Naive thymus-derived CD8-positive, alpha-beta T cell (primary cell): ENCODE measurements around the gene RFK. TPM values are rescaled to one million over a fixed set of nuclear protein-coding genes. Genes with fewer than 3 reads are reported as not detected.

ENCODE experiments used
- ATAC-seq, 2 donors: fragments of 150-1000 bp; cut with Tn5 transposase in 1 of 2; sonication (Bioruptor Pico), chemical (Tn5 transposase) in 1 of 2; 1 replicate in 1 of 2; 2 replicates in 1 of 2; pipeline ENCODE4 v1.10.0; 2021; ENCODE audit warnings: mild to moderate bottlenecking in 2 of 2, moderate library complexity in 2 of 2
- POLR2A ChIA-PET: fragments of 350-600 bp; sonication (Branson Sonifier 250); formaldehyde crosslinking; loops from one replicate; lab custom pipeline; 2021; ENCODE audit warnings: antibody characterized with exemption; lab: Charles Lee
- DNase-seq, 10 donors: peaks; one replicate each; pipeline versions ENCODE4 v3.0.0 to v3.0.0-alpha.2; 2020 to 2022
- H3K27ac Mint-ChIP-seq, 10 donors: one replicate each; pipeline ENCODE4 v1.8.0; 2020 to 2022; ENCODE audit warnings: mild to moderate bottlenecking in 10 of 10, mixed read lengths in 10 of 10, moderate library complexity in 4 of 10, inconsistent platforms in 1 of 10
- H3K27me3 Mint-ChIP-seq, 5 donors: one replicate each; pipeline ENCODE4 v1.8.0; 2021 to 2022; ENCODE audit warnings: mixed read lengths in 5 of 5
- H3K36me3 Mint-ChIP-seq, 3 donors: one replicate each; pipeline ENCODE4 v1.8.0; 2020 to 2022; ENCODE audit warnings: mixed read lengths in 3 of 3, mild to moderate bottlenecking in 2 of 3, inconsistent platforms in 1 of 3
- H3K4me1 Mint-ChIP-seq, 4 donors: one replicate each; pipeline ENCODE4 v1.8.0; 2021 to 2022; ENCODE audit warnings: mixed read lengths in 4 of 4
- H3K4me3 Mint-ChIP-seq, 10 donors: one replicate each; pipeline ENCODE4 v1.8.0; 2020 to 2022; ENCODE audit warnings: mild to moderate bottlenecking in 10 of 10, mixed read lengths in 10 of 10, moderate library complexity in 6 of 10, inconsistent platforms in 1 of 10
- H3K9me3 Mint-ChIP-seq, 9 donors: one replicate each; pipeline ENCODE4 v1.8.0; 2020 to 2022; ENCODE audit warnings: mixed read lengths in 9 of 9, mild to moderate bottlenecking in 3 of 9, inconsistent platforms in 1 of 9, moderate library complexity in 1 of 9
- polyA plus RNA-seq, 3 donors: library from polyadenylated mRNA; unstranded; fragments of 300-500 nt; fragmentation: Illumina TruSeq; gene quantifications; one replicate each; pipeline ENCODE4 v1.2.3, GENCODE V29; 2021
- total RNA-seq, 8 experiments: library from RNA in 2 of 8; stranded (reverse) in 2 of 8; gene quantifications; one replicate each; pipeline ENCODE4 v1.2.3 and lab custom pipeline; 2021 to 2026

The RFK gene
- total and polyA plus RNA-seq, 5 experiments from 2014 or later: 13.2 to 24.1 (median 18.9) TPM

DNA sequence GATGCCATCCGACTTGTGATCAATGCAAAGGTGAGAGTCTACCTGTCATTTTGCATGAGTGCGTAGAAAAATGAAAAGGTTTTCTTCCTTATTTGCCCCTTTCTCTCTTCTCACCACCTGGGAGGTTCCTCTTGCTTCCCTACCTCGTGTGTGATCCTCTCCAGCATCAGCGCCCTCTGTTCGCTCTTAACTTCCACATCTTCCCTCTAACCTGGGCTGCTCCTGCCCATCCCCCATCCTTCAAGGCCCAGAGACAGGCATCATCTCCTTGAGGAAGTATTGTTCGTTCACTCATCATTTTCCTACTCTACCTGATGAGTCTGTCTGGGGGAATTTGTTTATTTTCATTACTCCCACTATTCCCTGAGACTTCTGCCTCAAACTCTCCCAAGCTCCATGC lies 55.8 kb downstream of the RFK start:
- ATAC-seq: no peak
- POLR2A ChIA-PET: no interaction called here
- Mint-ChIP-seq H3K4me3 (no peak overlapping the region), H3K4me1 (no peaks in the 10 kb centered on the region), H3K27ac (no peak overlapping the region), H3K27me3 (peaks cover 6 to 23% (median 13%) of the 10 kb centered on the region in 5 donors), H3K9me3 (peaks cover 0 to 2% (median 0%) of the 10 kb centered on the region in 9 donors), H3K36me3 (peaks cover 0 to under 1% (median 0%) of the 10 kb centered on the region in 3 donors)
- no peak for DNase-seq

GRCh38 chr9:76336027-76336426 lies 58.2 kb downstream of the RFK start:
- DNase-seq (no peak), ATAC-seq (no peak)
- H3K27ac Mint-ChIP-seq: no peak overlapping the region
- no peaks in the 10 kb centered on the region for H3K36me3 Mint-ChIP-seq
- no peaks in the 10 kb centered on the region for H3K9me3 Mint-ChIP-seq
- POLR2A ChIA-PET: no interaction called here
- H3K4me3 Mint-ChIP-seq: no peak overlapping the region
- H3K4me1 Mint-ChIP-seq: no peaks in the 10 kb centered on the region
- H3K27me3 Mint-ChIP-seq: peaks cover 10 to 15% (median 11%) of the 10 kb centered on the region in 5 donors

Other genes with a start within 250 kb of the RFK start
- gene GCNT1, start 64.8 kb upstream of the RFK start, total RNA-seq: 1 to 10 TPM; 2.3 to 3.4 TPM
- gene GCNT1, start 64.8 kb upstream of the RFK start, polyA plus RNA-seq: 1 to 10 TPM in 1 of 3 donors, under 1 TPM in 2; 0.25 to 4.0 (median 0.60) TPM